B cell (primary cell): ENCODE measurements around the gene PLEKHH1. TPM values are rescaled to one million over a fixed set of nuclear protein-coding genes. Genes with fewer than 3 reads are reported as not detected.

Experiments
- ATAC-seq: fragments of 200-7000 bp; cut with Tn5 transposase; one replicate; pipeline ENCODE4 v1.10.0; 2021; ENCODE audit warnings: low read depth, mild to moderate bottlenecking, moderate number of reproducible peaks, moderate library complexity
- CTCF ChIA-PET: fragments of 350-600 bp; sonication (Branson Sonifier 250); formaldehyde crosslinking; loops from one replicate; lab custom pipeline; 2021; ENCODE audit warnings: antibody characterized with exemption, inconsistent platforms; lab: Charles Lee
- POLR2A ChIA-PET: fragments of 350-600 bp; sonication (Branson Sonifier 250); formaldehyde crosslinking; loops from one replicate; lab custom pipeline; 2021; ENCODE audit warnings: antibody characterized with exemption; lab: Charles Lee
- DNase-seq: peaks from one replicate; pipeline ENCODE4 v3.0.0; 2013
- H2AFZ ChIP-seq: 2 replicates; pipeline ENCODE4 v1.6.1; 2012; ENCODE audit warnings: mild to moderate bottlenecking, low read depth, low read length; ENCODE audit not compliant: insufficient read depth, poor library complexity, severe bottlenecking
- H3K27ac ChIP-seq, 2 donors: 1 replicate in 1 of 2; 2 replicates in 1 of 2; pipeline ENCODE4 v1.5.1; 2012 to 2013; ENCODE audit warnings: low read length in 2 of 2, mild to moderate bottlenecking in 2 of 2, moderate library complexity in 1 of 2
- H3K27me3 ChIP-seq, 4 experiments: fragments of 200-600 bp in 1 of 4; sonication (generic) in 1 of 4; replicated peaks in 1 of 4; 1 replicate in 2 of 4; 2 replicates in 2 of 4; pipeline versions ENCODE4 v1.6.1 to v1.7.0; 2013 to 2016; ENCODE audit warnings: low read length in 3 of 4, mild to moderate bottlenecking in 2 of 4, mixed read lengths in 1 of 4, moderate library complexity in 1 of 4; ENCODE audit not compliant: insufficient read depth in 4 of 4, control insufficient read depth in 3 of 4; ENCODE audit errors: control extremely low read depth in 1 of 4
- H3K36me3 ChIP-seq, 2 experiments: replicated peaks in 1 of 2; 1 replicate in 1 of 2; 2 replicates in 1 of 2; pipeline versions ENCODE4 v1.6.1 to v1.7.1; 2013; ENCODE audit warnings: low read length in 1 of 2; ENCODE audit not compliant: insufficient read depth in 2 of 2, control insufficient read depth in 1 of 2; ENCODE audit errors: control extremely low read depth in 1 of 2, extremely low read depth in 1 of 2
- H3K4me1 ChIP-seq, 2 donors: fragments of 200-600 bp in 1 of 2; sonication (generic) in 1 of 2; 1 replicate in 1 of 2; 2 replicates in 1 of 2; pipeline versions ENCODE4 v1.5.1 to v1.6.1; 2013 to 2017; ENCODE audit warnings: low read length in 2 of 2; ENCODE audit not compliant: control insufficient read depth in 2 of 2, insufficient read depth in 2 of 2
- H3K4me2 ChIP-seq: replicated peaks from 2 replicates; pipeline ENCODE3; 2012; ENCODE audit warnings: mild to moderate bottlenecking, low read depth, low read length; ENCODE audit not compliant: poor library complexity, severe bottlenecking
- H3K4me3 ChIP-seq, 5 experiments: fragments of 200-600 bp in 1 of 5; sonication (generic) in 1 of 5; 1 replicate in 3 of 5; 2 replicates in 2 of 5; pipeline versions ENCODE4 v1.5.1 to v1.7.0; 2011 to 2016; ENCODE audit warnings: low read length in 4 of 5, mild to moderate bottlenecking in 4 of 5, low read depth in 2 of 5, control low read depth in 1 of 5, moderate library complexity in 1 of 5; ENCODE audit not compliant: insufficient read depth in 1 of 5; ENCODE audit errors: control extremely low read depth in 1 of 5, extremely low read depth in 1 of 5
- H3K79me2 ChIP-seq: fragments of 200-600 bp; sonication (generic); one replicate; pipeline ENCODE4 v1.6.0; 2016; ENCODE audit warnings: low read length; ENCODE audit not compliant: control insufficient read depth, insufficient read depth
- H3K9ac ChIP-seq: fragments of 200-600 bp; sonication (generic); 2 replicates; pipeline ENCODE4 v1.6.1; 2017; ENCODE audit warnings: mild to moderate bottlenecking, low read length, moderate library complexity
- H3K9me3 ChIP-seq, 3 donors: one replicate each; pipeline versions ENCODE4 v1.6.1 to v1.7.1; 2013; ENCODE audit warnings: low read length in 2 of 3; ENCODE audit not compliant: control insufficient read depth in 2 of 3, insufficient read depth in 1 of 3; ENCODE audit errors: control extremely low read depth in 1 of 3
- H4K20me1 ChIP-seq: 2 replicates; pipeline ENCODE4 v1.6.0; 2012; ENCODE audit warnings: mild to moderate bottlenecking, low read length; ENCODE audit not compliant: insufficient read depth, control insufficient read depth, poor library complexity, severe bottlenecking
- H3K27ac Mint-ChIP-seq: one replicate; pipeline ENCODE4 v1.8.0; 2021; ENCODE audit warnings: mixed read lengths
- H3K27me3 Mint-ChIP-seq: one replicate; pipeline ENCODE4 v1.8.0; 2021; ENCODE audit warnings: mixed read lengths
- H3K4me1 Mint-ChIP-seq: one replicate; pipeline ENCODE4 v1.8.0; 2021; ENCODE audit warnings: mixed read lengths
- H3K4me3 Mint-ChIP-seq: one replicate; pipeline ENCODE4 v1.8.0; 2021; ENCODE audit warnings: mixed read lengths
- H3K9me3 Mint-ChIP-seq: one replicate; pipeline ENCODE4 v1.8.0; 2022; ENCODE audit warnings: mixed read lengths; ENCODE audit not compliant: insufficient read depth
- EZH2 ChIP-seq: IDR thresholded peaks from 2 replicates; pipeline ENCODE4 v1.6.1; 2012; ENCODE audit warnings: borderline replicate concordance, low read depth, mild to moderate bottlenecking, moderate library complexity, low read length; ENCODE audit not compliant: insufficient read depth, poor library complexity, severe bottlenecking
- WGBS: methylation state at CpG from one replicate; pipeline ENCODE4 v1.1.5; 2013; ENCODE audit warnings: missing lambda C conversion rate; ENCODE audit not compliant: insufficient coverage; 5-methylcytosine and 5-hydroxymethylcytosine counted together
- intact Hi-C: fragments of 100-400 bp; cut with micrococcal nuclease; formaldehyde crosslinking; loops from one replicate; pipeline ENCODE4 v1.10.0; 2022
- polyA plus RNA-seq: library from polyadenylated mRNA; depleted of rRNA; stranded (reverse); fragments of >200 nt; gene quantifications from 2 replicates; pipeline ENCODE4 v1.2.3, GENCODE V29; 2012
- total RNA-seq, 2 donors: library from RNA; stranded (reverse); fragments of 120-200 nt in 1 of 2; gene quantifications; 1 replicate in 1 of 2; 2 replicates in 1 of 2; pipeline versions ENCODE4 v1.2.3 to v1.2.4, GENCODE V29; 2013 to 2022
- TF ChIP-seq, protein P1 (sequence below): fragments of 200-600 bp; IDR thresholded peaks from one replicate; pipeline ENCODE4 v1.8.0; 2022; ENCODE audit warnings: antibody characterized with exemption, mild to moderate bottlenecking

The PLEKHH1 gene
- total and polyA plus RNA-seq, 2 donors (not counting 1 experiment from before 2014, with no cell fraction given), result 0.17 to 0.37 TPM

DNA sequence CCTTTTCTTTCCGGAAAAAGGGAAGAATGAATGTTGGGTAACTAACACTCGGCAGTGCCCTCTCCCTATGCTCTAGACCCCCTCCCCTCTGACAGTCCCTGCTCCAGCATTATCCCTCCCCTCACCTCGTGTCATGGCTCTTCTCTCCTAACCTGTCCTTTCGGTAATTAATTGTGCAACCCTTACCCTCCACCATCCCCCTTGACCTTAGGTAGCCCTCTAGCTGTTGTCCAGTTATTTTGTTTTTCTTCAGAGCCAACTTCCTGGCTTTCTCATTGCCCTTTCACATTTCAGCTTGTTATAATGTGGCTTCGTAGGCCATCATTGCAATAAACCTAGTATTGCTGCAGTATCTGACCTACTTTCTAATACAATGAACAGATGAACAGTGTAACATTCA, 97.8 kb downstream of the PLEKHH1 start:
- Histone ChIP-seq H2AFZ (no peak overlapping the region), H4K20me1 (no peaks in the 10 kb centered on the region), H3K4me1 (no peaks in the 10 kb centered on the region), H3K27me3 (no peaks in the 10 kb centered on the region), H3K27ac (no peak overlapping the region), H3K79me2 (no peaks in the 10 kb centered on the region), H3K9me3 (no peaks in the 10 kb centered on the region), H3K4me2 (no peak overlapping the region), H3K4me3 (no peak overlapping the region), H3K9ac (no peak overlapping the region), H3K36me3 (no peaks in the 10 kb centered on the region)
- TF ChIP-seq, protein P1, sequence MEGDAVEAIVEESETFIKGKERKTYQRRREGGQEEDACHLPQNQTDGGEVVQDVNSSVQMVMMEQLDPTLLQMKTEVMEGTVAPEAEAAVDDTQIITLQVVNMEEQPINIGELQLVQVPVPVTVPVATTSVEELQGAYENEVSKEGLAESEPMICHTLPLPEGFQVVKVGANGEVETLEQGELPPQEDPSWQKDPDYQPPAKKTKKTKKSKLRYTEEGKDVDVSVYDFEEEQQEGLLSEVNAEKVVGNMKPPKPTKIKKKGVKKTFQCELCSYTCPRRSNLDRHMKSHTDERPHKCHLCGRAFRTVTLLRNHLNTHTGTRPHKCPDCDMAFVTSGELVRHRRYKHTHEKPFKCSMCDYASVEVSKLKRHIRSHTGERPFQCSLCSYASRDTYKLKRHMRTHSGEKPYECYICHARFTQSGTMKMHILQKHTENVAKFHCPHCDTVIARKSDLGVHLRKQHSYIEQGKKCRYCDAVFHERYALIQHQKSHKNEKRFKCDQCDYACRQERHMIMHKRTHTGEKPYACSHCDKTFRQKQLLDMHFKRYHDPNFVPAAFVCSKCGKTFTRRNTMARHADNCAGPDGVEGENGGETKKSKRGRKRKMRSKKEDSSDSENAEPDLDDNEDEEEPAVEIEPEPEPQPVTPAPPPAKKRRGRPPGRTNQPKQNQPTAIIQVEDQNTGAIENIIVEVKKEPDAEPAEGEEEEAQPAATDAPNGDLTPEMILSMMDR, result no peak
- TF ChIP-seq EZH2, result no peak
- intact Hi-C loops, result no loop called here
- 86% methylated on average over 3 of the region's 5 CpGs for WGBS
- H3K9me3 Mint-ChIP-seq, result no peaks in the 10 kb centered on the region
- H3K27me3 Mint-ChIP-seq, result no peaks in the 10 kb centered on the region
- DNase-seq (no peak), ATAC-seq (no peak)
- H3K4me1 Mint-ChIP-seq, result no peaks in the 10 kb centered on the region
- ChIA-PET POLR2A (no interaction called here), CTCF (interaction anchor here (1.1 kb wide), 1 partner anchor 12 kb away, joined by 3 read pairs; no protein-coding TSS in a partner anchor)
- H3K4me3 Mint-ChIP-seq, result no peak overlapping the region
- H3K27ac Mint-ChIP-seq, result no peak overlapping the region

- no peaks in the 10 kb centered on the region for H3K9me3 ChIP-seq
- H3K4me1 Mint-ChIP-seq, result no peaks in the 10 kb centered on the region
- H3K36me3 ChIP-seq, result no peaks in the 10 kb centered on the region
- CTCF ChIA-PET, result interaction anchor here (0.7 to 1.1 kb wide), 2 partner anchors 21 to 62 kb away, joined by 3 to 6 read pairs; no protein-coding TSS in a partner anchor
- H3K9me3 Mint-ChIP-seq, result no peaks in the 10 kb centered on the region
- POLR2A ChIA-PET, result no interaction called here
- no peak overlapping the region for H3K9ac ChIP-seq
- H4K20me1 ChIP-seq, result no peaks in the 10 kb centered on the region
- ATAC-seq, result no peak
- H3K4me3 Mint-ChIP-seq, result no peak overlapping the region
- TF ChIP-seq, protein P1, result no peak
- TF ChIP-seq EZH2, result no peak
- H3K27me3 ChIP-seq, result no peaks in the 10 kb centered on the region
- H3K4me3 ChIP-seq, result no peak overlapping the region
- no peak overlapping the region for H3K27ac Mint-ChIP-seq
- H3K27ac ChIP-seq, result no peak overlapping the region
- 80% methylated on average over 3 of the region's 5 CpGs for WGBS
- H2AFZ ChIP-seq, result no peak overlapping the region
- no peak for DNase-seq
- H3K4me2 ChIP-seq, result no peak overlapping the region
- no peaks in the 10 kb centered on the region for H3K27me3 Mint-ChIP-seq
- no peaks in the 10 kb centered on the region for H3K79me2 ChIP-seq
- no peaks in the 10 kb centered on the region for H3K4me1 ChIP-seq
- intact Hi-C loops, result no loop called here
These were observed 100.5 kb downstream of the PLEKHH1 start for GRCh38 chr14:67633451-67634147.
